Measurements from ENCODE around the gene SOX13.

DNA sequence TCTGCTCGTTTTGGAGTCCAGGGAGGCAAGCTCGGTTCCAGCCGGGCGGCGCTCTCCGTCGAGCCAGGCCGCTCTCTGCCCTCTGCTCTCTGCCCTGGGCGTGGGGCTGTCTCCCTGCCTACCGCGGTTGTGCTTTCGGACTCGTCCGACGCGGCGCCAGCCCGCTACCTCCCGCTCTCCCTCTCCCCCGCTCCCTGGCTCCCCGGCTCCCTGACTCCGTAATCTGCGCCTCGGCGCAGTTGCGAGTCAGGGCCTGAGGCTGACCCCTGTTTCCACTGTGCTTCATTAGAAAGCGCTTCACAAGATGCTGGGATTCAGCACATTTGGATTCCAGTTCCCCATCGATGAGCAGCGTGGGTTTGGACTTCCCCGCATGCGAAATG lies 2.2 kb downstream of the SOX13 start:
- TF ChIP-seq, protein P1, sequence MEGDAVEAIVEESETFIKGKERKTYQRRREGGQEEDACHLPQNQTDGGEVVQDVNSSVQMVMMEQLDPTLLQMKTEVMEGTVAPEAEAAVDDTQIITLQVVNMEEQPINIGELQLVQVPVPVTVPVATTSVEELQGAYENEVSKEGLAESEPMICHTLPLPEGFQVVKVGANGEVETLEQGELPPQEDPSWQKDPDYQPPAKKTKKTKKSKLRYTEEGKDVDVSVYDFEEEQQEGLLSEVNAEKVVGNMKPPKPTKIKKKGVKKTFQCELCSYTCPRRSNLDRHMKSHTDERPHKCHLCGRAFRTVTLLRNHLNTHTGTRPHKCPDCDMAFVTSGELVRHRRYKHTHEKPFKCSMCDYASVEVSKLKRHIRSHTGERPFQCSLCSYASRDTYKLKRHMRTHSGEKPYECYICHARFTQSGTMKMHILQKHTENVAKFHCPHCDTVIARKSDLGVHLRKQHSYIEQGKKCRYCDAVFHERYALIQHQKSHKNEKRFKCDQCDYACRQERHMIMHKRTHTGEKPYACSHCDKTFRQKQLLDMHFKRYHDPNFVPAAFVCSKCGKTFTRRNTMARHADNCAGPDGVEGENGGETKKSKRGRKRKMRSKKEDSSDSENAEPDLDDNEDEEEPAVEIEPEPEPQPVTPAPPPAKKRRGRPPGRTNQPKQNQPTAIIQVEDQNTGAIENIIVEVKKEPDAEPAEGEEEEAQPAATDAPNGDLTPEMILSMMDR (IDR thresholded peaks at IDR 0.05; ENCODE audit: insufficient read depth, low read length), result no peak
- TF ChIP-seq POLR2AphosphoS5 (IDR thresholded peaks at IDR 0.05; ENCODE audit: low read depth) (no peak), GABPA (IDR thresholded peaks at IDR 0.05; ENCODE audit: low read depth) (no peak), SPI1 (IDR thresholded peaks at IDR 0.05; ENCODE audit: borderline replicate concordance, low read depth) (no peak)
